GM21825 (cell line): ENCODE data around the gene APEH.
"Not testable (repeated sequence)": the region's sequence is repeated elsewhere in the genome, so short reads cannot be mapped to it uniquely, and the experiment has no call there.

Experiments
- ATAC-seq: cut with Tn5 transposase; IDR thresholded peaks from one replicate; pipeline ENCODE4 v1.9.1; 2021; ENCODE audit warnings: mild to moderate bottlenecking, moderate library complexity; ENCODE audit not compliant: unreplicated experiment

APEH gene

GRCh38 chr3:49667701-49668413 is 6.3 kb upstream of the APEH start:
- ATAC-seq, result no peak

DNA sequence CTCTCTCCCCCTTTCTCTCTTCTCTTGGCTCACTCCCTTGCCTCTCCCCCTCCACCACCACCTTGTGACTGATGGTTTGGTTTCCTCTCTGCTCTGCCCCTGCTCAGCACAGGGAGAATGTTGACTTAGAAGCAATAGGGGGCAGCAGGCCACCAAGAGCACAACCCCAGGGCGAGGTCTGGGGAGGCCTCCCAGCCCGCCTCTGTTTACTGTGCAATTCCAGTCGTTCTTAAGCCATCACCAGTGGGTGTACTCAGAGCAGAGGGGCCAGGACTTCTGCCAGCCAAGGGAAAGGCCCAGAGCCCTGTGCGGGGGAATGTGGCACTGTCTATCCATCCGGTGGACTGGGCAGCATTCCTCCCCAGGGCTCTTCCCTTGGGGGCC is 5.7 kb upstream of the APEH start:
- ATAC-seq, result no peak

DNA sequence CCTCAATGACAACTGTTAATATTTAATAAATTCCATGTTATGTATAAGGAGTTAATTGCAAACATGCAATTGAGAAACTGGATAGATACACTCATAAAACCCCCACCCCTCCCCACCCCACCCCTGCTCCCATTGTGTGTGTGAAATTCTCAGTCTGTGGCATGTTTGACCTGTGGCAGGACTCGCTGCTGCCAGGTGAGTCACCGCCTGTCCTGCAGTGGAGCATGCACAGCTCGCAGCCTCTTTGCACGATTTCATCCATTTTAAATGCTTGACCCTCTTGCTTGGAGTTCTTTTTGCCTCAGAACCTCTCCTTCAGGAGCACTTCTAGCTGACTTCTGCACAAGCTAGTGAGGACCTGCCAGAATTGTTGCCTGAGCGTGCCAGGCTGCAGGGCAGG is 5.3 kb upstream of the APEH start:
- no peak for ATAC-seq

DNA sequence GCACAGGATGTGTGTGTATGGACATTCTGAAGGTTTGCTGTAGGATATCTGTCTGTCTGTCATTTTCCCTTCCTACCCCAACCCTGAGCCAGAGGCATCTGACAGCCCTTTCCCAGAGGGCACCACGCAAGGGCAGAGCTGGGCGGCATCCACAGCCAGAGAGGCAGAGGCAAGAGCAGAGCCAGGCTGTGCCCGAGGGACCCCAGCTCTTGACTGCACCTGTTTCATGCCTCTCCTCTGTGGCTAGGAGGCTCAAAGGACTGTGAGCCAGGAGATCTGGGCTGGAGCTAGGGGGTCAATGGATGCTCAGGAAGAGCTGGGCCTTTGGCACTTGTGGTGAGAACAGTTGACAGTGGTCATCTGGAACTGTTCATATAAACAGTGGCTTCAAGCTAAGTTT is 4.8 kb upstream of the APEH start:
- no peak for ATAC-seq

DNA sequence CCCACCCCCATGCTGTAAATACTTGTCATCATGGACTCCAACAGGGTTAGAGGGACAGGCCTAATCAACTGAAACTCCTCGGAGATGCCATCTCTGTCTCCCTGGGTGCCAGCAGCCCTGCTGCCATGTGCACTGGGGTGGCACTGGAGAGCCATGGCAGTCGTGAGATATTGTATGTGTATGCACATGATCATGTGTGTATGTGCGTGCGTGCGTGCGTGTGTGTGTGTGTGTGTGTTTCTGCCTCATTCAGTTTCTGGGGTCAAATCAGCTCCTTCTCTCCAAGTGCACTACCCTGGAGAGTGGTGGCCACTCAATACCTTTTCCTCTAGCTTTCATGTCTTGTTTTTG is 3.2 kb upstream of the APEH start:
- ATAC-seq, result no peak

GRCh38 chr3:49671291-49672288 is 2.6 kb upstream of the APEH start:
- ATAC-seq, result no peak

DNA sequence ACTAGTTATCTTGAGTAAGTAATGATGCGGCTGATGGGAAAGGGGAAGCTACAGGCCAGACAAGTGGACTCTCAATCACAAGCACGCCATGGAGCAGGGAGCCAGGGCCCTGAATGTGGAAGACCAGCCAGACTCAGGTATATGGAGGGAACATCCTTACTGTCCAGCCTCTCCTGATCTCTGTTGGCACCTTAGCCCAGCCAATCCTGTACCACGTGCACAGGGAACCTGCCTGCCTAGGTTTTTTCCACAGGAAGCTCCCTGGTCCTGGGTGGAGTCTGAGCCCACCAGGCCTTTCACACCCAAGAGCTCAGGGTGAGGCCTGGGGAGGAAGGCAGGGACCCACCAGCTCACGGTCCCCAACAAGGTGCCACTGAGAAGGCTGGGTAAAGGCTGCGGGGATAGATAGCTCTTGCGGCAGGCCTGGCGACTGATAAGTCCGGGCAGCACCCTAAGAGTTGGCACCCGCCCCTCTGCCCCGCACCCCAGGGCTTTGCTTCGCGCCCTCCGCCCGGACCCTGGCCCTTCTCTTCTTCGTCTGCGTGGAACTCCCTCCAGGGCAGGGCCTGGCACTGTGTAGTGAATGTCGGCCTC is 933 bp upstream of the APEH start:
- ATAC-seq, result no peak

- ATAC-seq, result peak; percentile 14
Observed at GRCh38 chr3:49674497-49674983, 389 bp downstream of the APEH start.

DNA sequence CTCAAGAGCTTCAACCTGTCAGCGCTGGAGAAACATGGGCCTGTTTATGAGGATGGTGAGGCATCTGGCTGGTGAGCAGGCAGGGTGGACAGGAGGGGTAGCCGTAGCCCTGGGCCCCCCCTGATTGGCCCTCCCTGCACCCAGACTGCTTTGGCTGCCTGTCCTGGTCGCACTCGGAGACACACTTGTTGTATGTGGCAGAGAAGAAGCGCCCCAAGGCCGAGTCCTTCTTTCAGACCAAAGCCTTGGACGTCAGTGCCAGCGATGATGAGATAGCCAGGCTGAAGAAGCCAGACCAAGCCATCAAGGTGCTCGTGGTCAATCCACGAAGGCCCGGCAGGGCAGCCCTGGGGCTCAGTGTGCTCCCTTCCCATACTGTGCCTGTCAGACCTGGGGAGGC is 1.8 kb downstream of the APEH start:
- ATAC-seq, result no peak

GRCh38 chr3:49680493-49681231 is 6.5 kb downstream of the APEH start:
- ATAC-seq, result no peak

DNA sequence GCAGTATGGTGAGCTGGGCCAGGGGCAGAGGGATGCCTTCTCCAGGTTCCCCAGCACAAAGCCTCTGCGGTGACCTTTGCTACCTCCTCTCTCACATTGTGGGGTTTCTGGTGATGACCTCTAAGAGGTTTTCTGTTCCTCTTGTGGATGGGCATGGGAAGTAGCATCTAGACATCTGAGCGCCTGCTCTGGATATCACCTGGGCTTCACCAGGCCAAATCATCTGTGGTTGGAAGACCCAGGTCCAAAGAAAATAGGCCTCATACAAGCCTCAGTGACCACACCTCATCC is 7.0 kb downstream of the APEH start:
- ATAC-seq, result no peak

- no peak for ATAC-seq
Observed at GRCh38 chr3:49681543-49681942, 7.4 kb downstream of the APEH start.

GRCh38 chr3:49683162-49683561 is 9.0 kb downstream of the APEH start:
- ATAC-seq, result no peak

DNA sequence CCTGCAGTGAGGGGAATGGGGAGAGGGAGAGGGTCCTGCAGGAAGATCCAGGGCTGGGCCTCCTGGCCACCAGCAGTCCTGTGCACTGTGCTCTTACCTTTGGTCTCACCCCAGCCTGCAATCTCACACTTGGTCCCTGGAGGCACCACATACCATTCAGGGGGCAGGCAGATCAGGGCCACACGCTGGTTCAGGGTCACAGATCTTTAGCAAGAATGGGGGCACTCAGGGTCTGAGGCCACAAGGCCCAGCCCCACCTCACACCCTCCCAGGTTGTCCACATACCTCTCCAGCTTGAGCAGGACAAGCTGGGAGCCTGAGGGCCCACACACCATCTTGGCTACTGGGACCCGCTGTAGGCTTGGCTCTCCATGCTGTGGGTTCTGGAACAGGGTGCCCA is 10.3 kb downstream of the APEH start:
- ATAC-seq, result not testable (repeated sequence)

GRCh38 chr3:49685103-49685502 is 11.0 kb downstream of the APEH start:
- ATAC-seq, result not testable (repeated sequence)

GRCh38 chr3:49685846-49686245 is 11.7 kb downstream of the APEH start:
- ATAC-seq, result not testable (repeated sequence)

GRCh38 chr3:49686346-49686745 is 12.2 kb downstream of the APEH start:
- not testable (repeated sequence) for ATAC-seq

GRCh38 chr3:49686769-49687423 is 12.7 kb downstream of the APEH start:
- not testable (repeated sequence) for ATAC-seq

- ATAC-seq, result not testable (repeated sequence)
Observed at GRCh38 chr3:49687424-49687795, 13.3 kb downstream of the APEH start.

- ATAC-seq, result peak; percentile 3
Observed at GRCh38 chr3:49688338-49689045, 14.3 kb downstream of the APEH start.
